Activated naive CD8-positive, alpha-beta T cell (primary cell): ENCODE data around the gene EXOSC2.

Experiments used
- H3K27ac Mint-ChIP-seq: one replicate; pipeline ENCODE4 v1.8.0; 2021; ENCODE audit warnings: mixed read lengths
- H3K27me3 Mint-ChIP-seq: one replicate; pipeline ENCODE4 v1.8.0; 2021; ENCODE audit warnings: mixed read lengths
- H3K36me3 Mint-ChIP-seq: one replicate; pipeline ENCODE4 v1.8.0; 2021; ENCODE audit warnings: mixed read lengths
- H3K4me1 Mint-ChIP-seq: one replicate; pipeline ENCODE4 v1.8.0; 2021; ENCODE audit warnings: low read depth, mixed read lengths
- H3K4me3 Mint-ChIP-seq: one replicate; pipeline ENCODE4 v1.8.0; 2021; ENCODE audit warnings: mild to moderate bottlenecking, mixed read lengths
- H3K9me3 Mint-ChIP-seq: one replicate; pipeline ENCODE4 v1.8.0; 2021; ENCODE audit warnings: low read depth, mixed read lengths

Gene EXOSC2, protein sequence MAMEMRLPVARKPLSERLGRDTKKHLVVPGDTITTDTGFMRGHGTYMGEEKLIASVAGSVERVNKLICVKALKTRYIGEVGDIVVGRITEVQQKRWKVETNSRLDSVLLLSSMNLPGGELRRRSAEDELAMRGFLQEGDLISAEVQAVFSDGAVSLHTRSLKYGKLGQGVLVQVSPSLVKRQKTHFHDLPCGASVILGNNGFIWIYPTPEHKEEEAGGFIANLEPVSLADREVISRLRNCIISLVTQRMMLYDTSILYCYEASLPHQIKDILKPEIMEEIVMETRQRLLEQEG

DNA sequence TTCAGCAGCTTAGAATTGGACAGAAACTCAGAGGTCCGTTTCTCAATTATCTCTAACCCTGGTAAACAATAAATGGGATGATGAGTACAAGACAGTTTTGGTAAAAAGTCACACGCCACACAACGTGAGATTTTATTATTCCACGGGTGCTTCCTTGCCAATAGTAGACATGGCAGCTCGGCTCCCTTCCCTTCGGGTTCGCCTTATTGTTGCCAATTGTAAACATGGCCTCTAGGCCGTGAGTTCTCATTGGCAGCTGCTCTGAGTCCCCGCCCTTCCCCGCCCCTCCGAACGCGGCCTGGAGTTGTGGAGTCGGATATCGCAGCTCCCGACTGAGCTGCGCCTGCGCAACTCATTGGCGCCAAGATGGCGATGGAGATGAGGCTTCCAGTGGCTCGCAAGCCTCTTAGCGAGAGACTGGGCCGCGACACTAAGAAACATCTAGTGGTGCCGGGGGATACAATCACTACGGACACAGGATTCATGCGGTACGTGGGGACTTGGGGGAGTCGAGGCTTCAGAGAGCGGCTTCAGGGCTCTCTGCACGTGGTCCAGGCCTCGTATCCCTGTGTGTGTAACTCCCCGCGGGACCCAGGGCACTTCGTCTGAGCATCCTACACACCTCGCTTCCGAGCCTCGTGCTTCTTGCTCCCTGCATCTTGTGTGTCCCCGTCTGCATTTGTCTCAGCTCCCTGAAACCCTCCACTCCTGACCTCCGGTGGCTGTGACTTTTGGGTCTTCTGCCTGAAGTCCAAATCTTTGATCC, at the start of gene EXOSC2:
Gene EXOSC2 (plus strand): TSS at position 355 of the 766 bp plus-strand sequence. CDS start 12 bp downstream, at position 367.
- Mint-ChIP-seq H3K9me3 (no peaks in the 10 kb centered on the region), H3K4me1 (peaks cover 43% of the 10 kb centered on the region), H3K27me3 (no peaks in the 10 kb centered on the region), H3K27ac (peak within 1 kb of the TSS; percentile 99), H3K36me3 (peaks cover 17% of the 10 kb centered on the region), H3K4me3 (peak within 1 kb of the TSS; percentile 100)

DNA sequence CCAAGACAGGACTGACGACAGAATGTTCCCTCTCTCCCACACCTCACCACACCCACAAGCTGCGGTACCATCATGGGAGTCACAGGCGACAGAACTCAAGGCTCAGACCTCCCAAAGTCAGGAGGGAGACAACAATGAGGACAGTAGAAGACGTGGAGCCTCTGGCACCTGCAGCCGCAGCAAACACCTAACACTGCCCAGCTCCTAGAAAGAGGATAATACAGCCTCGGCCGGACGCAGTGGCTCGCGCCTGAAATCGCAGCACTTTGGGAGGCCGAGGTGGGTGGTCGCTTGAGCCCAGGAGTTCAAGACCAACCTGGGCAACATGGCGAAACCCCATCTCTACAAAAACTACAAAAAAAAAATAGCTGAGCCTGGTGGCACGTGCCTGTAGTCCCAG, 42.4 kb upstream of the EXOSC2 start:
- H3K27ac Mint-ChIP-seq = no peak overlapping the region
- peaks cover 3% of the 10 kb centered on the region for H3K9me3 Mint-ChIP-seq
- peaks cover 9% of the 10 kb centered on the region for H3K27me3 Mint-ChIP-seq
- H3K4me1 Mint-ChIP-seq = no peaks in the 10 kb centered on the region
- H3K4me3 Mint-ChIP-seq = no peak overlapping the region
- H3K36me3 Mint-ChIP-seq = no peaks in the 10 kb centered on the region

DNA sequence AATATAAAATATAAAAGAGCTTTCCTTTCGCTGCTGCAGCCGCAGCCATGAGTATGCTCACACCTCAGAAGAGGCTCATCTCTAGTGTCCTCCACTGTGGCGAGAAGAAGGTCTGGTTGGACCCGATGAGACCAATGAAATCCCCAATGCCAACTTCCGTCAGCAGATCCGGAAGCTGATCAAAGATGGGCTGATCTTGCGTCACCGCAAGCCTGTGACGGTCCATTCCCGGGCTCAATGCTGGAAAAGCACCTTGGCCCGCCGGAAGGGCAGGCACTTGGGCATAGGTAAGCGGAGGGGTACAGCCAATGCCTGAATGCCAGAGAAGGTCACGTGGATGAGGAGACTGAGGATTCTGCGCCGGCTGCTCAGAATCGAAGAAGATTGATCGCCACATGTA, 41.8 kb upstream of the EXOSC2 start:
- Mint-ChIP-seq H3K27me3 (peaks cover 9% of the 10 kb centered on the region), H3K9me3 (no peaks in the 10 kb centered on the region), H3K36me3 (no peaks in the 10 kb centered on the region), H3K27ac (no peak overlapping the region), H3K4me1 (no peaks in the 10 kb centered on the region), H3K4me3 (no peak overlapping the region)

DNA sequence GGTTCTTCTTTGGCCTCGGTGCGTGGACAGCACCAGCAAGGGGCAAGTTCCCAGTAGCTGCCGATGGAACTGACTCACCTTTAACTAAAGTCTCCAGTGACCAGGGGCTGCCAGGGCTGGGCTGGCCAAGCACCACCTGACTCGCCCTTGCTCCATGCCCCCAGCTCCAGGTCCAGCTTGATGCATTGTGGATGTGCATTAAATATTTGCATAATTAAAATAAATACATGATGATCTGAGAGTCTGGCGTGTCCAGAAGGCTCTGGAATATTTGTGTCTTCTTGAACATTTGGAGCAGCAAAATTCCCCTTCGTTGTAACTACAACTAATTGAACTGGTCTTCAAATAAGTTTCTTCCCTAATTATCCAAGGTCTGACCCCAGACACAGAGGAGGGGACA, 38.7 kb upstream of the EXOSC2 start:
- no peaks in the 10 kb centered on the region for H3K9me3 Mint-ChIP-seq
- H3K27ac Mint-ChIP-seq = no peak overlapping the region
- peaks cover 7% of the 10 kb centered on the region for H3K4me1 Mint-ChIP-seq
- no peak overlapping the region for H3K4me3 Mint-ChIP-seq
- peaks cover 27% of the 10 kb centered on the region for H3K27me3 Mint-ChIP-seq
- no peaks in the 10 kb centered on the region for H3K36me3 Mint-ChIP-seq

DNA sequence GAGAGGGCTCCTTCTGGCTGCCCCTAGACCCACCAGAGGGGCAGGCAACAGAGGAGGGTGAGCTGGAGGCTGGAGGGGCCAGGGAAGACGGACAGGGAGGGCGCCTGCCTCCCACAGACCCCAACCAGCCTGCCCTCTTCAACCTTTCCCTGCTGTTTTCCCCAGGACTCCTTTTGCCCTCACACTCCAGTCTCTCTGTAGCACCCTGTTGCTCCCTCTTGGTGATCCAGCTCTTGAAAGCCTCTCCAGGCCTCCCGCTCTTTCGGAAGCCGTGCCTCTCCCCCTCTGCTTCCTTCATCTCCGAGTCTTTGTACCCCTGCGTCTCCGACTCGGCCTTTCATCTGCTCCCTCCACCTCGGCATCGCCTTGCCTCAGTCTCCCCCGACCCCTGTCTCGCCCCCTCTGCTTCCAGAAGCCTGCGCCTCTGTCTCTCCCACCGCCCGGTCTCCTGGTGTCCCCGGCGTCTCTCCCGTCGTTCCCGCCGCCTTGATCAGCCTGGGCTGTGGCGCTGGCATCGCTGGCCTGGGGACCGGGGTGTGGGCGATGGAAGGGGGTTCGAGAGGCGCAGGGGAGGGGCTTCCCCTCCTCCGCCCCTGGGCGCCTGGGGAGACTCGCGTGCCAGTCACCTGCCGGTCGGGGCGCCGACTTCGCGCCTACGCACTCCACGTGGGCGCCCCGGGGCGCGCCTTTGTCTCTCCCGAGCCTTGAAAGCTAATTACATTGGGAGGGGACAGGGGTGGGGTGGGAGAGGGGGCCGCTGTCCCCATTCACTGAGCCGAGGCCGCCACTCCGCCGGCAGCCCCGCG, 34.5 kb upstream of the EXOSC2 start:
- Mint-ChIP-seq H3K36me3 (no peaks in the 10 kb centered on the region), H3K27ac (no peak overlapping the region), H3K9me3 (no peaks in the 10 kb centered on the region), H3K4me3 (peak overlapping the region; percentile 30), H3K4me1 (peaks cover 28% of the 10 kb centered on the region), H3K27me3 (peaks cover 27% of the 10 kb centered on the region)

DNA sequence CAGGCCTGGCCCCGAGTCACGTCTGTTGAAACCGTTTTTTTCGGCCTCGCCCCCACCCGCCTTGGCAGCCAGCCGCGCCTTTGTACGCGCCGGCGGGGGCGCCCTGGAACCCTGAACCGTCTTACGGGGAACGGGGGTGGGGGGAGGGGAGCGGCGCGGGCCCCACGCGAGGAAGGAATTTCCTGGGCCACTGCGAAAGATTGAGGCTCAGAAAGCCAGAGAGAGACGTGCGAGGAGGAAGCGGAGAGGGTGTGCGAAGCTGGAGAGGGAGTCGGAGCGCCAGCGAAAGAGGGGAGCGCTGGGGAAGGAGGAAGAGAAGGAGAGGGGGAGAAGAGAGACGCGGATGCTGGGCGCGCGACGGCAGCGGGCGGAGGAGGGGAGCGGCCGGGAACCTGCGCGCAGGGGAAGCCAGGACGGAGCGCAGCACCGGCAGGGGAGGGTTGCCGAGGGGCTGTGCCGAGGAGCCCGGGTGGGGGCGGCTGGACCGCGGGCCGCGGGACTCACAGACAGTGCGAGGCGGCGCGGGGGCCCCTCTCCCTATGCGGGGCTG, 33.8 kb upstream of the EXOSC2 start:
- no peaks in the 10 kb centered on the region for H3K9me3 Mint-ChIP-seq
- no peaks in the 10 kb centered on the region for H3K36me3 Mint-ChIP-seq
- H3K27me3 Mint-ChIP-seq = peaks cover 27% of the 10 kb centered on the region
- peaks cover 29% of the 10 kb centered on the region for H3K4me1 Mint-ChIP-seq
- H3K4me3 Mint-ChIP-seq = no peak overlapping the region
- H3K27ac Mint-ChIP-seq = no peak overlapping the region

DNA sequence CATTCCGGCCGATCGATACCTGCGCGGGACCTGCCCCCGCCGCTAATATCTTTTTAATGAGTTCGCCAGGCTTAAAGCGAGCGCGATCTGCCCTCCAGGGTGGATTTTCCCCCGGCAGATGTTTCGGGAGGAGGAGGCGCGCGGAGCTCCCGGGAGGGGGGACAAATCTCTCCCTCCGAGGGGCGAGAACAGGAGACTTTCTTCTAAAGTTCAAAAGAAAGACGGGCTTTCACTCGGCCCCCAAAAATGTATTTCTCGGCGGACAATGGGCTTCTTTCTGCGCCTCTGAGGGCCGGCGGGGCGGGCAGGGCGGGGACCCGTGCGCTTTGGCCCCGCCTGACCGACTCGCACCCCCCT, 33.3 kb upstream of the EXOSC2 start:
- peaks cover 26% of the 10 kb centered on the region for H3K27me3 Mint-ChIP-seq
- peaks cover 30% of the 10 kb centered on the region for H3K4me1 Mint-ChIP-seq
- peak overlapping the region; percentile 61 for H3K4me3 Mint-ChIP-seq
- H3K9me3 Mint-ChIP-seq = no peaks in the 10 kb centered on the region
- no peaks in the 10 kb centered on the region for H3K36me3 Mint-ChIP-seq
- H3K27ac Mint-ChIP-seq = no peak overlapping the region

DNA sequence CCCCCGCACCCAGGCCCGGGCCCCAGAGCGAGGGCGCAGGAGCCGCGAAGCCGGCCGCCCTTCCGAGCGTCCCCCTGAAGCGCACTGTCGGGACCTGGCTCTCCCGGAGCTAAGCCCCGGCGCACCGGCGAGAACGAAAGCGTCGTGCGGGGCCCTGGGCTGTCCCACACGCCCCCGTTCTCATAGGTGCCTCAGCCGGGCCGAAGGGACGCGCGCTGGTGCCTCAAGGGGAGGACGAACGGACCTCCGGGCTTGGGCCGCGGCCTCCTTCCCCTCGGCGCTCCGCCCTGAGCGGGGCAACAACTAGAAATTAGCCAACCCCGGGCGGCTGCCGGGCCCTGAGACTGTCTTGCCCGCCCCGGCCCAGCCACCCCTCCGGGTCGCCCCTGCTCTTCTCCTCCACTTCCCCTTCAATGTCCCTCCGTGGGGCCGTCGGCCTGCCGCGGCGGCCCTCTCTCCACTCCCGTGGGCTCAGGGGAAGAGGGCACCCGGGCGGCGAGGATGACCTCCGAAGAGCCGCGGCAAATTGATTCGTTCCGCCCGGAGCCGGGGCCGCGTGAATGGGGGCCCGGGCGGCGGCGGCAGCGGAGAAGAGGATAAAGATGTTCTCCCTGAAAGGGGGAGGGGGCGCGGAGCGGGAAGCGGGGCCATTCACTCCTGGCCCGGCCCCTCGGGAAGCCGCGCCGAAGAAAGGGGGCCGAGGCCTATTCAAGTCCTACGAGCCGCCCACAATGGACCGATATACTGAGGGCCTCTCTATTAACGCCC, 32.7 kb upstream of the EXOSC2 start:
- no peak overlapping the region for H3K4me3 Mint-ChIP-seq
- no peak overlapping the region for H3K27ac Mint-ChIP-seq
- peaks cover 25% of the 10 kb centered on the region for H3K27me3 Mint-ChIP-seq
- H3K36me3 Mint-ChIP-seq = no peaks in the 10 kb centered on the region
- H3K4me1 Mint-ChIP-seq = peaks cover 34% of the 10 kb centered on the region
- H3K9me3 Mint-ChIP-seq = no peaks in the 10 kb centered on the region

DNA sequence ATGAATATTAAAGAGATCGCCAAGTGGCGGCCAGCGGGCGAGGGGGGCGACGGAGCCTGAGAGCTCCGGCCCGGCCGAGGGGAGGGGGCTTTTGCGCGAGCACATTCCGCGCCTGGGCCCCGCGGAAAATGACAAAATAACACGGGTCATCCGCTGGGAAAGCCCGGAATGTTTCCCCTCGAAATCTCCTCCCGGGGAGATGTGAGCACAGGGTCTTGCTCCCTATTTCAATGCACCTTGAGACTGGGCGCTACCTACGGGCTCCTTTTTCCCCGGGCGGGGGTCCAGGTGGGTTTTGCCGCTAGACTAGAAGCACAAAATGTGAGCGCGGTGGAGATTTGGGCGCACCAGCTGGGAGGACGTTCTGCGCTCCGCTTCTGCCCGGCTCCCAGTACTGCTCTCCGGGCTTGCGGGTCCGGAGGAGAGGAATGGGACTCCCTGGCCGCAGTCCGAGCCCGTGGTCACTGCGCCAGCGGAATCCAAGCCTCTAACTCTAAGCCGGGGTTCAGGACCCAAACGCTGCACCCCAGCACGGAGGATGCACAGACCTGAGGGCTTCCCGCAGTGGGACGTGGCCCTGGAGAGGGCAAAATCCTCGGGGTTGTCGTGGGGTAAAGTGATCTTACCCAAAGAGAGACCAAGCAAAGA, 32.0 kb upstream of the EXOSC2 start:
- Mint-ChIP-seq H3K27me3 (peaks cover 28% of the 10 kb centered on the region), H3K4me1 (peaks cover 34% of the 10 kb centered on the region), H3K4me3 (no peak overlapping the region), H3K9me3 (no peaks in the 10 kb centered on the region), H3K36me3 (no peaks in the 10 kb centered on the region), H3K27ac (no peak overlapping the region)

DNA sequence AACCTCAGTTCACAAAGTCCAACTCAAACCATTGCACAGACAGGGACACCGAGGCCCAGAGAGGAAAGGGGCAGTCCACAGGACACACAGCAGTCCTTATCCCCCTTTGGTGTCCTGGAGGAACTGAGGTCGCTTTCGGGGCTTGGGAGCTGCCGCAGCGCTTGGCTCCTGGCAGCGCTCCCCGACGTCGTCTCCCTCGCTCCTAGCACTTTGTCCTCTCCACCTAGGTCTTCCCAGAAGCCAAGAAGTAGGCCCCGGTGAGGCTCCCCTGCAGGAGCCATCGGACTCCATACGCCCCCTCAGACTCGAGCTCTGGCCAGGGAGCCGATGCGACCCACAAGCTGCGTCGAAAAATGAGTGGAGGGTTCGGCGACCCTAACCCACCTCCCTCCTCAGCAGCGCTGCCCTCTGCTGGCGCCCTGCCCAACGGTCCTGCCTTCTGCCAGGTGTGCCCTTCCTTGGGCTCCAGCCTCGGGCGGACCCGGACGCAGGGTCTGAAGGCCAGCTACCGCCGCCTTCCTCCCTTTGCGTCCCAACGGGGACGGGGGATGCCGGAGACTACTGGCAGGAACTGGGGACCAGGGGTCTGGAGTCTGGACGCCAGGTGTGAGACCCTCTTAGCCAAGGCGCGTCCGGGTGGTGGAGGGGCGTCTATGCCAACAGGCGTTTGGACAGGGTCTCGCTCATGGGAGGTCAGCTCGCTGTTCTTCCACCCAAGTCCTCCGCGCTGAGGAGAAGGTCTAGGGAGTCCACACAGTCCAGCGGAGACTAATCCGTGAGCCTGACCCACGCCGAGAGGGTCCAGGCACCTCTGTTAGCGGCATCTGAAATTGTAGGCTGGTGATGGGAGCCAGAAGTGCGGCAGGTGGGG, 31.2 kb upstream of the EXOSC2 start:
- Mint-ChIP-seq H3K36me3 (no peaks in the 10 kb centered on the region), H3K9me3 (no peaks in the 10 kb centered on the region), H3K4me1 (peaks cover 34% of the 10 kb centered on the region), H3K27me3 (peaks cover 25% of the 10 kb centered on the region), H3K4me3 (peak overlapping the region; percentile 79), H3K27ac (no peak overlapping the region)

DNA sequence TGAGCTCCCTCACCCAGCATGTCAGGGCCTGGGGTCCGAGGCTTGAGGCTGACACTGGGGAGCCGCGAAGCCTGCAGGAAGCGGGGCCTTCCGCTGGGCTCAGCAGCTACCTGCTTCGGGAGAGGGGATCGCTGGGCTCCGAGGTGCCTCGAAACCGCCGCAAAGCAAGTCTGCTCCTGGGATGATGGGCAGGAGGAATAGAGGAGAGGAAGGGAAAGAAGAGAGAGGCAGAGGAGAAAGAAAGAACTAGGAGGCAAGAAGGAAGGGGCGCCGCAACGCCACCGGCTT, 30.7 kb upstream of the EXOSC2 start:
- peaks cover 34% of the 10 kb centered on the region for H3K4me1 Mint-ChIP-seq
- peaks cover 22% of the 10 kb centered on the region for H3K27me3 Mint-ChIP-seq
- no peaks in the 10 kb centered on the region for H3K36me3 Mint-ChIP-seq
- H3K27ac Mint-ChIP-seq = no peak overlapping the region
- no peaks in the 10 kb centered on the region for H3K9me3 Mint-ChIP-seq
- peak overlapping the region; percentile 79 for H3K4me3 Mint-ChIP-seq

DNA sequence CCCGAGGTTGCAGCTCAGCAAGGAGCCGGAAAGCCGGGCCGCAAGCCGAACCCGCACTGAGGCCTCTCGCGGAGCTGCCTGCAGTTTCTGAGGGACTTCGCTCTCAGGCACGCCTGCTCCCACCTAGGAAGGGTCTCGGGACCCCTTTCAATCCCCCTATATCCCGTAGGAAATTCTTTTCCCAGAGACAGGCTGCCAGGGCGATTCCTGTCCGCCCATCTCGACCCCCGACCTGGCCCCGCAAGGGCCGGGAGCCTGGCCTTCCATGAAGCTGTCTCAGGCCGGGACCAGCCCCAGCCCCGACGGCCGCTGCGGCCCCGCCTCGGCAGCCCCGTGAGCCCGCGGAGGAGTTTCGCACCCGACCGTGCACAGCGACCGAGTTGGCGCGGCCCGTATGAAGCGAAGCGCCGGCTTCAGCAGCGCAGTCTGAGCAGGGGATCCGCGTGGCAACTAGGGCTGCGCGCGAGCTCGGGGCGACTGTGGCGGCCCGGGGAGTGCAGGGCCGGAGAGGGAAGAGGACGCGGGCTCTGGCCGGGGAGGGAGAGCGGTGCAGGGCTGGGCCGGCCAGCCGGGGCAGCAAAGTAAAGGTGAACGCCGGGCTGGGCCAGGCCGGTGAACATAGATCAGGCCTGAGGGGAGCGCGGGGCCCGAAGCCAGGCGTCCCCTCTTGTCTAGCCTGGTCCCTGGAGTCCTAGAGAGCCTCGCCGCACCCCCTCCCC, 30.2 kb upstream of the EXOSC2 start:
- Mint-ChIP-seq H3K4me1 (peaks cover 33% of the 10 kb centered on the region), H3K4me3 (peak overlapping the region; percentile 79), H3K27me3 (peaks cover 20% of the 10 kb centered on the region), H3K36me3 (no peaks in the 10 kb centered on the region), H3K27ac (no peak overlapping the region), H3K9me3 (no peaks in the 10 kb centered on the region)

DNA sequence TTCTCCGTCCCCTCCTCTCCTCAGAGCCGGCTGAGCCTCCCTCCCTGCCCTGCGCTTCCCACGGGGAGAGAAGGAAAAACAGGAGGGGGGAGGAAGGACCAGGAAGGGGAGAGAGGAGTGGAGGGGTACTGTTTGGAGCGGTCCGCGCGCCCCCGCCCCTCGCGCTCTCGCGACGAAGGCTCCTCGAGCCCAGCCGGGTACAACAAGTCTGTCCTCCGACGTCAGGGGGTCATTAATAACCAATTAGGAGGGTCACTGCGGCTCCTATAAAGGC, 29.7 kb upstream of the EXOSC2 start:
- Mint-ChIP-seq H3K4me3 (peak overlapping the region; percentile 30), H3K4me1 (peaks cover 30% of the 10 kb centered on the region)

More for the DNA sequence above, 29.7 kb upstream of the EXOSC2 start:
- Mint-ChIP-seq H3K27ac (no peak overlapping the region), H3K36me3 (no peaks in the 10 kb centered on the region), H3K9me3 (no peaks in the 10 kb centered on the region), H3K27me3 (peaks cover 19% of the 10 kb centered on the region)
